ENCODE data around the gene PTPRG.

The PTPRG gene

GRCh38 chr3:62097121-62097520 lies 535.8 kb downstream of the PTPRG start:
- no peak overlapping the region for H3K4me3 ChIP-seq (ENCODE audit: low read length)
- no peak for TF ChIP-seq CTCF (IDR thresholded peaks at IDR 0.05; ENCODE audit: insufficient read depth, low read depth, low read length, missing control alignments)
- DNase-seq (ENCODE audit: low read depth), result no peak

- DNase-seq (ENCODE audit: low read depth), result no peak
- TF ChIP-seq CTCF (IDR thresholded peaks at IDR 0.05; ENCODE audit: insufficient read depth, low read depth, low read length, missing control alignments), result no peak
These were observed 537.4 kb downstream of the PTPRG start for GRCh38 chr3:62098646-62099365.

GRCh38 chr3:62100282-62100989 lies 539.1 kb downstream of the PTPRG start:
- DNase-seq (ENCODE audit: low read depth), result no peak
- TF ChIP-seq CTCF (IDR thresholded peaks at IDR 0.05; ENCODE audit: insufficient read depth, low read depth, low read length, missing control alignments), result no peak
- H3K4me3 ChIP-seq (ENCODE audit: low read length), result no peak overlapping the region

More at GRCh38 chr3:62098646-62099365, 537.4 kb downstream of the PTPRG start:
- no peak overlapping the region for H3K4me3 ChIP-seq (ENCODE audit: low read length)

- no peak for TF ChIP-seq CTCF (IDR thresholded peaks at IDR 0.05; ENCODE audit: insufficient read depth, low read depth, low read length, missing control alignments)
- H3K4me3 ChIP-seq (ENCODE audit: low read length), result no peak overlapping the region
- DNase-seq (ENCODE audit: low read depth), result no peak
These were observed 540.1 kb downstream of the PTPRG start for GRCh38 chr3:62101488-62101887.

- H3K4me3 ChIP-seq (ENCODE audit: low read length), result no peak overlapping the region
- DNase-seq (ENCODE audit: low read depth), result no peak
- no peak for TF ChIP-seq CTCF (IDR thresholded peaks at IDR 0.05; ENCODE audit: insufficient read depth, low read depth, low read length, missing control alignments)
These were observed 542.2 kb downstream of the PTPRG start for GRCh38 chr3:62103531-62103930.

GRCh38 chr3:62109534-62109933 lies 548.2 kb downstream of the PTPRG start:
- H3K4me3 ChIP-seq (ENCODE audit: low read length), result no peak overlapping the region
- TF ChIP-seq CTCF (IDR thresholded peaks at IDR 0.05; ENCODE audit: insufficient read depth, low read depth, low read length, missing control alignments), result no peak
- DNase-seq (ENCODE audit: low read depth), result peak; percentile 68
